ENCODE data around the gene GLCE.
"Not testable (repeated sequence)": the region's sequence is repeated elsewhere in the genome, so short reads cannot be mapped to it uniquely, and the experiment has no call there.

The GLCE gene

DNA sequence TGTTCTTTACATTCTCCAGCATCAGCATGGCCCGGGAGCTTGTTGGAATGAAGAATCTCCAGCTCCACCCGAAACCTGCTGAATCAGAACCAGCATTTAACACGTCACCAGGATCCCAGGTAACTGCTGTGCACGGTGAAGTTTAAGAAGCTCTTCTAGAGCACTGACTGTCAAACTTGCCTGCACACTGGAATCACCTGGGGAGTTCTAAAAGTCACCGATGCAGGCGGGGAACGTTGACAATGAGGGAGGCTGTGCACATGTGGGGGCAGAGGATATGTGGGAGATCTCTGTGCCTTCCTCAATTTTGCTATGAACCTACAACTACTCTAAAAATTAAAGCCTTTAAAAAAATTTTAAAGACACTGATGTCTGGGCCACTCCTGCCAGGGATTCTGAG lies 119.2 kb downstream of the GLCE start:
- Histone ChIP-seq H3K9ac (no peak overlapping the region), H3K27me3 (no peaks in the 10 kb centered on the region), H3K9me3 (replicated peaks in 1 of 11) (no peaks in the 10 kb centered on the region), H4K20me1 (no peaks in the 10 kb centered on the region), H3K4me1 (peaks cover 0 to 13% (median 8%) of the 10 kb centered on the region in 10 experiments; a peak in 11 of 20 replicates), H3K27ac (no peak overlapping the region), H3K4me3 (no peak overlapping the region), H3K4me2 (no peak overlapping the region), H3K36me3 (no peaks in the 10 kb centered on the region)
- no peak for TF ChIP-seq Cebpa-rat (IDR thresholded peaks at IDR 0.05)

DNA sequence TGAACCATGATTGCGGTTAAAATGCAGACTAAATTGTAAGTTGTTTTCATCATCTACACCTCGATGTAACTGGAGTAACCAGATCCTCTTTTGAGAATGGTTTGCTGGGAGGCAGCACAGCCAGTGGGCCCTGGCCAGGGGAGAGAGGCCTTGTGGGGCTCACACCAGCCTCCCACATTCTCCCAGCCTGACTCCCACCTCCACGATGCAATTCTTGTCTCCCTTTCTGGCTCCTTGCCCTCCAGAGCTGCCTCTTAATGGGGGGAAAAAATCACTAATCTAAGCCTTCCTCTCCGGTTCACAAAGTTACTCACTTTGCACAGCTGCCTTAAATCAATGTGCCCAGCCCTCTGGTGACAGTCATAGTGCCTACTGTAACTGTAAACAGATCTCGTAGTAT lies 120.3 kb downstream of the GLCE start:
- H3K27ac ChIP-seq = no peak overlapping the region
- H3K9me3 ChIP-seq (replicated peaks in 1 of 11) = no peaks in the 10 kb centered on the region
- no peak overlapping the region for H3K4me3 ChIP-seq
- no peaks in the 10 kb centered on the region for H4K20me1 ChIP-seq
- no peaks in the 10 kb centered on the region for H3K27me3 ChIP-seq
- H3K4me2 ChIP-seq = no peak overlapping the region
- peaks cover 0 to 3% (median under 1%) of the 10 kb centered on the region in 10 experiments; a peak in 7 of 20 replicates for H3K4me1 ChIP-seq
- no peaks in the 10 kb centered on the region for H3K36me3 ChIP-seq
- H3K9ac ChIP-seq = no peak overlapping the region
- TF ChIP-seq Cebpa-rat (IDR thresholded peaks at IDR 0.05) = no peak

DNA sequence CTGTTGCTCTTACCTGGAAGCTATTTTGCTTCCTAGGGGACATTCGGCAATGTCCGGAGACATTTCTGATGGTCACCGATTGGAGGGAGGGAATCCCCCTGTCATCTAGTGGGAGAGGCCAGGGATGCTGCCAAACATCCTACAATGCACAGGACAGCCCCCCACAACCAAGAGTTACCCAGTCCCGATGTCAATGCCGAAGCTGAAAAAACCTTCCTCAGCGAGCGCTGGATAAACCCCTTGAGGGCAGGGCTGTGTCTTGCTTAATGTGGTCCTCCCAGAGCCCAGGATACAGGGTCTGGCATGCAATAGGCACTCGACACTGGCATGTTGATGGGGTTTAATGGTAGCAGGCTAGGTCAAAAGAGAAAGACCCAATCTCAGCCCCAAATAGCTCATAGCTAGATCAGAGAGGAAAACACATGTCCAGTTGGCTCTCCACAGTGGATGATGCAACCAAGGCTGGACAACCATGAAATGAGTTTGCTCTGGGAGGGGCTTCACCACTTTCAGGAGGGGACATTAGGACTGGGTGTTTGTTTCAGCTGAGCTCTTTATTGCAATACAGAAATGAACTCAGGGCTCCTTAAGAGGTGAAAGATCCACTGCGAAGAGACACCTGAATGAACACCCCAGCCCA lies 121.8 kb downstream of the GLCE start:
- H3K9ac ChIP-seq = no peak overlapping the region
- no peaks in the 10 kb centered on the region for H3K36me3 ChIP-seq
- H3K27ac ChIP-seq = no peak overlapping the region
- H3K27me3 ChIP-seq = no peaks in the 10 kb centered on the region
- H4K20me1 ChIP-seq = no peaks in the 10 kb centered on the region
- H3K9me3 ChIP-seq (replicated peaks in 1 of 11) = no peaks in the 10 kb centered on the region
- TF ChIP-seq Cebpa-rat (IDR thresholded peaks at IDR 0.05) = no peak
- no peak overlapping the region for H3K4me2 ChIP-seq
- H3K4me3 ChIP-seq = no peak overlapping the region
- peaks cover 0 to 4% (median 2%) of the 10 kb centered on the region in 10 experiments; a peak in 9 of 20 replicates for H3K4me1 ChIP-seq

DNA sequence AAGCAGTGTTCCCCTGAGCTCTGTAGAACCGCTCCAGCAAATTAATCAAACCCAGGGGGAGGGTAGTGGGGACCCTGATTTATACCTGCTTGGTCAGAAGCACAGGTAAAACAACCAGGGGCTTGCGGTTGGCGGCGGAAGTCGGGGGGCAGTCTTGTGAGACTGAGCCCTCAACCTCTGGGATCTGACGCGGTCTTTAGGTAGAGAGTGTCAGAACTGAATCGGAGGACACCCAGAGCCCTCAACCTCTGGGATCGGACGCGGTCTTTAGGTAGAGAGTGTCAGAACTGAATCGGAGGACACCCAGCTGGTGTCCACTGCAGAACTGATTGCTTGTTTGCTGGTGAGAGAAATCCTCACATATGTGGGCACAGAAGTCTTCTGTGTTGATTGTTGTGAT lies 125.4 kb downstream of the GLCE start:
- Histone ChIP-seq H3K9ac (no peak overlapping the region), H3K36me3 (no peaks in the 10 kb centered on the region), H3K4me3 (no peak overlapping the region), H3K9me3 (replicated peaks in 1 of 11) (no peaks in the 10 kb centered on the region), H3K4me2 (no peak overlapping the region), H3K27ac (no peak overlapping the region), H4K20me1 (no peaks in the 10 kb centered on the region), H3K4me1 (peaks cover 0 to 8% (median 6%) of the 10 kb centered on the region in 10 experiments; a peak in 9 of 20 replicates), H3K27me3 (no peaks in the 10 kb centered on the region)
- TF ChIP-seq Cebpa-rat (IDR thresholded peaks at IDR 0.05) = no peak

DNA sequence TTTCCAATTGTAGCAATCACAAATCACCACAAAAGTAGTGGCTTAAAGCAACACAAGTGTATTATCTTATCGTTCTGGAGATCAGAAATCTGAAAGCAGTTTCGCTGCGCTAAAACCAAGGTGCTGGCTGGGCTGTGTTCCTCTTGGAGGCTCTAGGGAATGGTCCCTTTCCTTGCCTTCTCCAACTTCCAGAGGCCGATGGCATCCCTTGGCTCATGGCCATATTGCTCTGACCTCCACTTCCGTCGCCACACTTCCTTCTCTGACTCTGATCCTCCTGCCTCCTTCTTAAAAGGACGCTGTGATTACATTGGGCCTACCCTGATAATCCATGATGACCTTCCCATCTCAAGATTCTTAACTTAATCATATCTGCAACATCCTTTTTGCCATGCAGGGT lies 127.6 kb downstream of the GLCE start:
- Histone ChIP-seq H3K27me3 (no peaks in the 10 kb centered on the region), H4K20me1 (no peaks in the 10 kb centered on the region), H3K27ac (no peak overlapping the region), H3K36me3 (no peaks in the 10 kb centered on the region), H3K9ac (no peak overlapping the region), H3K4me2 (no peak overlapping the region), H3K9me3 (replicated peaks in 1 of 11) (no peaks in the 10 kb centered on the region), H3K4me3 (no peak overlapping the region), H3K4me1 (peaks cover 0 to 8% (median 6%) of the 10 kb centered on the region in 10 experiments; a peak in 9 of 20 replicates)
- TF ChIP-seq Cebpa-rat (IDR thresholded peaks at IDR 0.05) = no peak

DNA sequence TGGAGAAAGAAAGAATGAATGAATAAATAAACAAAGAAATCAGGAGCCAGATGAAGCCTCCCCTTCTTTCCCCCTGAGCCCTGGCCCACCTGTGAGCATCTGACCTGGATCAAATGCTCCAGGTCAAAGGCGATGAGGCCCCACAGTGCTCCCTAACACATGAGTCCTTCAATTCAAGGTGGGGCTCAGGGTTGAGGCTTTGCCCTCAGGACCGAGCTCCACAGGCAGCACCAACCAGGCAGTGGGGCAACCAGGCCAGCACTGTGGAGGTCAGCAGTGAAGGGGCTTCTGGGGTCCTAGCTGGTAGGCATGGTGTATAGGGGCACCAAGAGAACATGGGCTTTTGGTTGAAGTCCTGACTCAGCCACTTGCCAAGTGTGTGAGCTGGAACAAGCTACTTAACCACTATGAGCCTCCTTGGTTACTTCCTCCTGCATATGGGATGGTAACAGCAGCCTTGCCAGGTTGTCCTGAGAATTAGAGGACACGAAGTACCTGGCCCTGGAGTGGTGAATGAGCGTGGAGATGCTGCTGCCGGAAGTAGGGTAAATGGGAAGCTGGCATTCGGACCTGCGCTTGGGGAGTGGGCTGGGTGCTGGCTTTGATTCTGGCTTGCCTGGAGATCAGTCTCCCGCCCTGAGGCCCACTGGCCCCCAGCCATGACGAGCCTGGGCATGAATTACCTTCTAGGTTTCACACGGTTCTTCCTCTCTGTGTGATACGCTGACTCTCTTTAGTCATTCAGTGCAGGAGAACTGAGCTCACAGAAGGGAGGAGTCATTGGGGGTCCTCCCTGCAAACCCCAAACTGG lies 128.3 kb downstream of the GLCE start:
- Histone ChIP-seq H3K4me1 (peaks cover 0 to 8% (median 6%) of the 10 kb centered on the region in 10 experiments; a peak in 9 of 20 replicates), H3K9me3 (replicated peaks in 1 of 11) (no peaks in the 10 kb centered on the region), H4K20me1 (no peaks in the 10 kb centered on the region), H3K9ac (no peak overlapping the region), H3K4me2 (no peak overlapping the region), H3K27me3 (no peaks in the 10 kb centered on the region), H3K27ac (no peak overlapping the region), H3K36me3 (no peaks in the 10 kb centered on the region), H3K4me3 (no peak overlapping the region)
- no peak for TF ChIP-seq Cebpa-rat (IDR thresholded peaks at IDR 0.05)

DNA sequence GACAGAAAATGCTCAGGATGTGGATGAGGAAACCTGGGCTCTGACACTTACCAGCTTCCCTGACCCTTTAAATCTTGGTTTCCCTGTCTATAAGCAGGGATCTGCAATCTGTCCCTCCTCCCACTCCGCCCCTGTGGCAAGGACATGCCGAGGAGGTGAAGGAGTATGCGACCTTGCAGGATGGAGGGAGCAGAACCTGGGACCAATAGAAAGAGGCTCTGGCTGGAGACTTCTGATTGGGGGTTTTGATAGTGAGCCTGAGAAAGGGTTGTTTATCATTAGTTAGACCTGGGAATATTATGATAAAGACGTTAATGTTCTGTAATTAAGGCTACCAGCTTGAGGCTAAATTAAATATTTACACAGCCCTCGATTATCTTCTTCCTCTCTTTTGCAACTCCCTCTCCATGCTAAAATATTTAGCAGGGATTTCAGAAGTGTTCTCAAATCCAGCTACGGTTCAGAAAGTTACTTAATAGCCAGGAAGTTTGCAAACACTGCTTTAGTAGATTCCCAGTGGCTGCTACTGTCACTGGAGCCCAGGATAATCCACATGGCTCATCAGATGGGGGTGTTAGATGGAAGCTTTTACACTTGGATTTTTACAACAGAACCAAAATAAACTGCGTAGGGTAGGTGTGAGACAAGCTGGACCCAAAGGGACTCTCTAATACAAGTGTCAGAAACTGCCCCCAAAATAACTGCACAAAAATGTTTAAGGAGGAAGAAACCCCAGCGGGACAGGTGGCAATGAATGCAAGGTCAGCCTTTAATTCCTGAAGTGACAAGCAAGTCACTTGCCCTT lies 129.1 kb downstream of the GLCE start:
- peaks cover 0 to 8% (median 6%) of the 10 kb centered on the region in 10 experiments; a peak in 9 of 20 replicates for H3K4me1 ChIP-seq

DNA sequence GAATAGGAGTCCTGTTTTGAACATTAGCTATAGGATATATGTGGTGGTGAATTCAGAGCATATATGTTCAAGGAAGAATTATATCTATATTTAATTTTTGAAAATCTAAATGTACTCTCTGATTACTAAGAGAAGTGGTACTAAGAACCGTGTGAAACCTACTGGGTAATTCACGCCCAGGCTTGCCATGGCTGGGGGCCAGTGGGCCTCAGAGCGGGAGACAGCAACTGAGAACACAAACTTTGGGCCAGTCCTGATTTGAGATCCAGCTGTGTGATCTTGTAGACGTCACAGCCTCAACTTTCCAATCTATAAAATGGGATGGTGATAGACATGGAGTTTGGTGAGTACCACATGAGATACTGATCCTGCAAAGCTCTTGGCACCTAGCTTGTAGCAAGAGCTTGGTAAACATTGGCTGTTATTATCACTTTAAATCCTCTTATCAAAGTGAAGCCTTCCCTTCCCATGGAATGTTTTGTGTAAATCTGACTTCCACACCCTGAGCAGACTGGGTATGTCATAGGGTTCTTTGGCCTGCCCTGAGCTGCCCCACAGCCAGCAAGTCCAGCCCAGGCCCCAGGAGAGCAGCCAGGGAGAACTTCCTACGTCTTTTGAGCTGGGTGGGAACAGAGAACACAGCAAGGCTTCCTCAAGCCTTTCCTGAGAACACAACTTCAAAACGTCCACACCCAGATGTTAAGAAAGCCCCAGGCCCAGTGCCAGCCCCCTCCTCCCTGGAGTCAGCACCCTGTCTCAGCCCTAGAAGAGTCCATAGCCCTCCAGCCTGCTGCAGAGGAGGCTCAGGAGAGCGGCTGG lies 130.1 kb downstream of the GLCE start:
- no peaks in the 10 kb centered on the region for H3K9me3 ChIP-seq (replicated peaks in 1 of 11)
- no peak for TF ChIP-seq Cebpa-rat (IDR thresholded peaks at IDR 0.05)
- H4K20me1 ChIP-seq = no peaks in the 10 kb centered on the region
- H3K27me3 ChIP-seq = no peaks in the 10 kb centered on the region
- no peak overlapping the region for H3K27ac ChIP-seq
- peaks cover 0 to 8% (median 6%) of the 10 kb centered on the region in 10 experiments; a peak in 9 of 20 replicates for H3K4me1 ChIP-seq
- H3K36me3 ChIP-seq = no peaks in the 10 kb centered on the region
- H3K9ac ChIP-seq = no peak overlapping the region
- no peak overlapping the region for H3K4me3 ChIP-seq
- H3K4me2 ChIP-seq = no peak overlapping the region

More for the DNA sequence above, 129.1 kb downstream of the GLCE start:
- Histone ChIP-seq H3K36me3 (no peaks in the 10 kb centered on the region), H3K9me3 (replicated peaks in 1 of 11) (no peaks in the 10 kb centered on the region), H4K20me1 (no peaks in the 10 kb centered on the region), H3K27ac (no peak overlapping the region), H3K4me2 (no peak overlapping the region), H3K27me3 (no peaks in the 10 kb centered on the region), H3K9ac (no peak overlapping the region), H3K4me3 (no peak overlapping the region)
- TF ChIP-seq Cebpa-rat (IDR thresholded peaks at IDR 0.05) = no peak

DNA sequence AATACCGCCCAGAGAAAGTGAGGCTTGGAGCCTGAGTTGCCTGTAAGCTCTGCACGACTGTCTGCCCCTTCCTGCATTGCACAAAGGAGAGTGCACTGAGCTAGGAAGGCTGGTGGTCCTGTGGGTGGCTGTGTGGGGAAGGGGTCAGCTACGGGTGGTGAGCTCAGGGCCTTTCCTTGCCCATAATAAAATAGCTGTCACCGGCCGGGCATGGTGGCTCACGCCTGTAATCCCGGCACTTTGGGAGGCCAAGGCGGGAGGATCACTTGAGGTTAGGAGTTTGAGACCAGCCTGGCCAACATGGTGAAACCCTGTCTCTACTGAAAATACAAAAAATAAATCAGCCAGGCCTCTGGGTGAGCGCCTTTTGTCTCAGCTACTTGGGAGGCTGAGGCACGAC lies 131.2 kb downstream of the GLCE start:
- H3K27me3 ChIP-seq; H3K4me2 ChIP-seq; H3K4me1 ChIP-seq; H3K36me3 ChIP-seq; H4K20me1 ChIP-seq; H3K27ac ChIP-seq; H3K9me3 ChIP-seq (replicated peaks in 1 of 11); H3K4me3 ChIP-seq; H3K9ac ChIP-seq: not testable (repeated sequence)

Data from BLaER1 treated with 17β-estradiol and CSF1 and Interleukin-3, amounts not matched to agents 10 nM and 100 nM (cell line).